Activated CD8-positive, alpha-beta memory T cell treated with anti-CD3 and anti-CD28 coated beads, Interleukin-2, amount 50 U/mL, for 48 hours (primary cell): ENCODE data around the gene MVB12B.
"Not testable (repeated sequence)": the region's sequence is repeated elsewhere in the genome, so short reads cannot be mapped to it uniquely, and the experiment has no call there.

Source experiments
- DNase-seq: peaks from one replicate; pipeline ENCODE4 v3.0.0-alpha.2; 2020

MVB12B gene

DNA sequence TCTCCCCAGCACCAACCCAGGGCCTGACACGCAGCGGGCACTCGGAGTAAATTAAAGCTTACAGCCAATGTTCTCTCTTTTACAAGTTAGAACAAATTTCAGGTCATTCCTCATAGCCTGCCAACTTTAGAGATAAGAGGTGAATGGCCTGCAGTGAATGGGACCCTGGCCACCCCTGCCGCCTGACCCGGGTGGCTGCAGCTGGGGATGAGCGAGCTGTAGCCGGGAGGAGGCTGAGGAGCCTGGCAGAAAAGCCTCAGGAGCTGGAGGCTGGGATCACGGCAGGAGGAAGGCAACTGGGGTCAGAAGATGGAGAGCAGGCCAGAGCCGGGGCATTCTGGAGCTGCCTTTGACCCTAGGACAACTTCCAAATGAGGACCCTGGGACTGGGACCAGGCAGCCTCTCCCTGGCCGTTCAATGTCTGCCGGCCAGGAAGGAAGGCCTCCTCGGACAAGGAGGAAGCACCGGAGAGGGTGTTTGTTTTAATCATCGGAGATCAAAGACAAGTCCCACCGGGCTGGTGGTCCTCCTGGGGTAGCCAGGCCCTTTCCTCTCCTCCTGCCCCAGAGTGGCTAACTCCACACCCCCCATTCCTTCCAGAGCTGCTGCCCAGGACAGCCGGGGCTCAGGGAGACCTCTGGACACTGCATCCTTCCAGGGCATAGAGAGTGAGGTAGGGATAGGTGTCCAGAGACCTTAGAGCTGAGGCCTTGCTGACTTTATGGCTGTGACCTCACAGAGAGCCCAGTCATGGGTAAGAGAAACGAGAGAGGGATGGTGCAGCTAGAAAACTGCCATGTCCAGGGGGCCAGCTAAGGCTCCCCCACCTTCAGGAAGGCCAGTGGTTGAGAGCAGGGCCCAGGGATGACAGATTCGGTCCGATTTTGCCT, 199.8 kb downstream of the MVB12B start:
- no peak for DNase-seq

DNA sequence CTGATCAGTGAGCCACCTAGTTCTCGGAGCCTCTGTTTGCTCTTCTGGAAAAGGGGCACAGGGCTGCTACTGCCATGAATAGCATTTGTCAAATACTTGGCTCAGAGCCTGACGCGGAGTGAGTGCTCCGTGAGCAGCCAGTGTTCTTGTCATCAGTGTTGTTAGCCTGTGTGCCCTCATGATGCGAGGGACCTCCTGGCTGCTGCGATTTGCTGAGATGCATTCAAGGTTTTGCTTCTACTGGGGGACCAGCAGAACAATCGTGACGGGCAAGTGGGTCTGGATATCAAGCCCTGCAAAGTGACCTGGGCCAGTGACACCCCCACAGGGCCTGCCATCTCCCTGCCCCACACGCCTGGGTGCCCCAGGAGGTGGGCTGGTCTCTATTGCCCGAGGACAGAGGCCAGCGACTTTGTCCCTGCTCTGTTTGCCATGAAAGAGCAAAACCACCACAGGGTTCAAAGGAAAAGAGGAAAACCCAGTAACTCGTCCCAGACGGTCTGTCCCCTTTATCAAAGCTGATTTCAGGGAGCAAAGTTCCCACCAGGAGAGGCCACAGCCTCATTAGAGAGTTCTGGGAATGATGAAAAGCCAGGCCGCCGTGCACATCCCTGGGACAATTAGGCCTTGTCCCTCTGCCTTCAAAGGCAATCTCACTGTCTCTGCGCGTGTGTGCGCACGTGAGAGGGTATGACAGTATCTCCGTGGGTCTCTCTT, 200.6 kb downstream of the MVB12B start:
- DNase-seq, result no peak

- DNase-seq, result no peak
Observed at GRCh38 chr9:126528111-126528510, 201.5 kb downstream of the MVB12B start.

- DNase-seq, result no peak
Observed at GRCh38 chr9:126528915-126529314, 202.3 kb downstream of the MVB12B start.

DNA sequence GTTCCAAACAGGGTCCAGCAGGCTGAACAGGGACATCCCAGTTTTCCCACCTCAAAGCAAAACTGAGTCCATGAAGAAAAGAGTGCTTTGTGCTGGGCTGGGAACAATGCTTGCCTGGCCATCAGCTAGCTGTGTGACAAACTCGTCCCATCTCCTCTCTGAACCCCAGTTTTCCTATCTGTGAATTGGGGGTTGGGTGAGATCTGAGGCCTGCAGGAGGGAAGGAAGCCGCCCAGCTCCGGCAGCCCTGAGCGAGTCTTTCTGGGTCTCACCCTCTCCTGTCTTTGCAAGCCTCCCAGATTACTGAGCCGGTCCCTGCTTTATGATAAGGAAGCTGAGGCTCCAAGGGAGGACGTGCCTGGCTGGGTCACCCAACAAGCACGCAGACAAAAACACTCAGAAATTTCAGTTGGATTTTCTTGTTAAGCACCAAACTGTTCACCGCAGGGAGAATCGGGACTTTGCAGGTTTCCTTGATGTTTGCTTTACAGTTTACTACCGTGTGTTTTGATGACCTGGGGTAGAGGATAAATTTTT, 204.5 kb downstream of the MVB12B start:
- DNase-seq, result no peak

GRCh38 chr9:126531591-126531990, 205.0 kb downstream of the MVB12B start:
- no peak for DNase-seq

GRCh38 chr9:126532019-126532462, 205.4 kb downstream of the MVB12B start:
- DNase-seq, result no peak

GRCh38 chr9:126532489-126532888, 205.9 kb downstream of the MVB12B start:
- DNase-seq, result no peak

DNA sequence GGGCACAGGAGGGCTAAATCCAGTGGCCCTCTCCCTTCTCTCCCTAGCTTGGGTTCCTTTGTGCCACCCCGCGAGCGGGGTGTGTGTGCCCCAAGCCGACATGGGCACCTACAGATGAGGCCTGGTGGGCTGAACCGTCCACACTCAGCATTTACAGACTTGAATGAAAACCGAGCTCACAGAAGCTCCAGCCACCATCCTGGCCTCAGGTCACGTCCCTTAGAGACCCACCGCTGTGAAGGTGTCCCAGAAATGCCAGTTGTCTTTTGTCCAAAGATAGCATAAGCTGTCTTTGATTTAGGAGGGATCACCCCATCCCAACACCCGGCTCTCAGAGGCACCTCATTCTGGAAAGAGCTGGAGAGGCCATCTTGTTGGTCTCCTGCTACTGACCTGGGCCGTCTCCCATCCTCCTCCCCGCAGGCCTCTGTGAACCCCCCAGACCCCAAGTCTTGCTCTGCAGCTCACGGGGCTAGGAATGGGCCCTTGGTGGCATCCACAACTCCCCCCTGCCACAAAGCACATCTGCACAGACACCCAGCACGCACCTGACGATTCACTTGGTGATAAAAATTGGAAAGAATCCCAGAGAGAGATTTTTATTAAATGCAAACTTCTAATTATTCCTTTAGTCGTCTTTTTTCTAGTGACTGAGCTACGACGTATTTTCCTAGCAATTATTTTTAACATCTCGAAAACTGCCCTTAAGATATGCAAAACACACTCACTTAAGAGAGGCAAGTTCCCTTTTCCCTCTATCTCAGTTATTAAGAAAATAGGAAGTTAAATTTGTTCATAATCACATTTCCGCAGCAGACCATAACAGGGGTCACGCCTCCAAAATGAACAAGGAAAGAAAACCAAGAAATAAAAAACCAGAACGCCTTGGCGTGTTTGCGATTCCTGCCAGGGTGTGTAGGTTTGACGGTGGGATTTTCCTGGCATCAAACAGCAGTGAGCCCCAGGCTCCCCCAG, 206.6 kb downstream of the MVB12B start:
- no peak for DNase-seq

GRCh38 chr9:126533926-126534310, 207.3 kb downstream of the MVB12B start:
- DNase-seq, result no peak

GRCh38 chr9:126534431-126535186, 208.0 kb downstream of the MVB12B start:
- DNase-seq, result no peak

DNA sequence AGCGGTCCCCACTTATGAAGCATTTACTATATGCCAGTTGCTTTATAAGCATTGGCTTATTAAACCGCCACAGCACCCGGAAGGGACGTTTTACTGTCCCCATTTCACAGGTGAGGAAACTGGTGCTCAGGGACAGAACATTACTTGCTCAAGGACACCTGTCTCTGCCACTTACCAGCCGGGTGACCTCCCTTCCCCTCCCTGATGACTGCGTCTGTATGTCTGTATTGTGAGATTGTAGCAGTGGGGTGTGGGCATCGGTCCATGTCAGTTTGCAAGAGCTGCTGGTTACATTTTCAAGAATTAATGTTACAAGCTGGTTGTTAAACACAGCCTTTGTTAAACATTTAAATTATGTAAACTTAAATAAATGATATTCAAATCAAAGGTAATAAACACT, 209.5 kb downstream of the MVB12B start:
- DNase-seq, result no peak

DNA sequence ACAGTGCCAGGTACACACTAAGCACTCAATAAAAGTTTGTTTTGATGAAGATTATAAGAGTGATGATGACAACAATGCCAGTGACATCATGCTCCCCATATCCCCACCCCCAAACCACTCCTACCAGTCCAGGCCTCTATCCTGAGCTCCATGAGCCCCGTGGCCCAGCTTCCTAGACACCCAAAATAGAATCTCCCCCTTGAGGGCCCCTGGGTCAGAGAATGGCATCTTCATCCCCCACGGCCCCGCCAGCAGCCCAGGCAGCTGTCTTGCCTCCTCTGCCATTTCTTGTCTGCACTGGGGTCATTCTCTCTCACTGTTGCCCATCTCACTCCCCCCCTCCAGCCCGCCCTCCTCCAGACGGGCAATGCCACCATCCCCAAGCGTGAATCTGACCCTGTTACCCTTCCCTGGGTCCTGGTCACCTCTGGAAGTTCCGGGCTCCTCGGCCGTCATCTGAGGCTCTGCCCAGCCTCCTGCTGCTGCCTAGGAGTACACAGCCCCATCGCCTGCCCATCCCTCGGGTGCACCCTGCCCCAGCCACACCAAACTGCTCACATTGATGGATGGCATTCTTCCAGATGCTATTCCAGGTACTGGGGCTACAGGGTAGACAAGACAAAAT, 210.3 kb downstream of the MVB12B start:
- DNase-seq, result no peak

GRCh38 chr9:126538550-126538949, 211.9 kb downstream of the MVB12B start:
- no peak for DNase-seq

DNA sequence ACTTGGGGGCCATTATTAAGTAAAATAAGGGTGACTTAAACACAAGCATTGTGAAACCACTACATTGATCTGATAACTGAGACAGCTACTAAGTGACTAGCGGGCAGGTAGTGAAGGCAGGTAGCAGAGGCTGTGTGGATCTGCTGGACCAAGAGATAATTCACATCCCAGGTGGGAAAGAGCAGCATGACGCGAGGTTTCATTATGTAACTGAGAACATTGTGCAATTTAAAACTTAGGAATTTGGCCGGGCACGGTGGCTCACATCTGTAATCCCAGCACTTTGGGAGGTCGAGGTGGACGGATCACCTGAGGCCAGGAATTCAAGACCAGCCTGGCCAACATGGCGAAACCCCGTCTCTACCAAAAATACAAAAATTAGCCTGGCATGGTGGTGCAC, 213.8 kb downstream of the MVB12B start:
- DNase-seq, result not testable (repeated sequence)

DNA sequence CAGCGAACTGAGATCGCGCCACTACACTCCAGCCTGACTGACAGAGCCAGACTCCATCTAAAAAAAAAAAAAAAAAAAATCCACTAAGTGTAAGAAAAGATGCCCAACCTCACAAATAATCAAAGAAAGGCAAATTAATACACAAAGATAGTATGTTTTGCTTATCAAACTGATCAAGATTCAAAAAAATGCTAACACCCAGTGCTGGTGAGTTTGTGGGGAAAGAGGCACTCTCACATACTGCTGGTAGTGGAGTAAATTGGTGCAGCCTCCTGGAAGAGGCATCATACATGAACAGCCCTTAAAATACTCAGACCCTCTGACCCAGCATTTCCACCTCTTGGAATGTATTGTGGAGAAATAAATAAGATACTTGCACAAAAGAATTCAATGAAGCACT, 216.9 kb downstream of the MVB12B start:
- DNase-seq, result no peak

GRCh38 chr9:126545106-126545505, 218.5 kb downstream of the MVB12B start:
- no peak for DNase-seq

DNA sequence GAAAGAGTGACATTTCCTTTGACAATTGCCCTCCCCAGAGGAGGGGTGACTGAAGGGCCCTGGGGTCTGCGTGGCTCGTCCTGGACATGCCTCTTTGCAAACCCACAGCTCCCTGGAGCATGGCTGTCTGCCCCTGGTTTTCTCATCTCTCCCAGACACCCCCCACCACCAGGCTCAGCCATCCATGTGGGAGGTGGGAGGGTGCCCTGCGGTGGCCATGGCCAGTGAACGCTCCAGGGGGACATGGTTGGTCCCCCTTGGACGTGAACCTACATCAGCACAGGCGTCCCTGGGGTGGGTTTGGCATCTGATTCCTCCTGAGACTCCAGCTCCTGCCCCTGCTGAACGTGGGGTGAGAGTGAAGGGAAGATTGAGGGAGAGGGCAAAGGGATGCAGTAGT, 219.4 kb downstream of the MVB12B start:
- no peak for DNase-seq

GRCh38 chr9:126548312-126548711, 221.7 kb downstream of the MVB12B start:
- no peak for DNase-seq

DNA sequence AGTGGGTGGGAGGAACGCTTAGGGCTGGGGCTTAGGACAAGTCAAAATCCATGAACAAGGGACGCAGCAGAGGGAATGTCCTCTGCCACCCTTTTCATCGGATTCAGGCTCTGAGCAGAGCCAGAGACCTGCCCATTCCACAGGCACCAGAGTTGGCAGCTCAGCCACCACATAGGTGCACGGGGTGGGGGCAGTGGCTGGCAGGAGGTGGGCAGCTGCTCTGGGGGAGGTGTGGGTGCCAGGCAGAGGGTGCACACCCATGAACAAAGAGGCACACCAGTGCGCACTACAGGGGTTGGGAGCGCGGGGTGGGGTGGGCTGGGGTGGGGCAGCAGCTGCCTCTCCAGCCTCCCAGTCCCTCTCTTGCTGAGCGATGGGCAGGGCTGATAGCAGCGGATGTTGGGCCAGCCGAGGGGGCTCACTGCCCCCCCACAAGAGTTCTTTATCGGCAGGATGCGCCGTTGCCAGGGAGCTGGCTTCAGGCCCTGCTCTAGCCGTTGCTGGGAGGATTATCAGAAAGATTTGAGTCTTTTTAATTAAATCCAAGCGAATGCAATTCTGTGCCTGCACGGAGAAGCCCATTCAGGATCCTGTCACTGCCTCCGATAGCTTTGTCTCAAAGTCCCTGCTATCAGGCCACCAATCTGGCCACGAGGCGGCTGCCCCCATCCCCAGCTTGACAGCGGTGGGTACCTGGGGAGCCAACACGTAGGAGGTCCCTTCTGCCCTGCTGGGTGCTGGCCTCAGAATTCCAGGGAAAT, 222.8 kb downstream of the MVB12B start:
- DNase-seq, result no peak

DNA sequence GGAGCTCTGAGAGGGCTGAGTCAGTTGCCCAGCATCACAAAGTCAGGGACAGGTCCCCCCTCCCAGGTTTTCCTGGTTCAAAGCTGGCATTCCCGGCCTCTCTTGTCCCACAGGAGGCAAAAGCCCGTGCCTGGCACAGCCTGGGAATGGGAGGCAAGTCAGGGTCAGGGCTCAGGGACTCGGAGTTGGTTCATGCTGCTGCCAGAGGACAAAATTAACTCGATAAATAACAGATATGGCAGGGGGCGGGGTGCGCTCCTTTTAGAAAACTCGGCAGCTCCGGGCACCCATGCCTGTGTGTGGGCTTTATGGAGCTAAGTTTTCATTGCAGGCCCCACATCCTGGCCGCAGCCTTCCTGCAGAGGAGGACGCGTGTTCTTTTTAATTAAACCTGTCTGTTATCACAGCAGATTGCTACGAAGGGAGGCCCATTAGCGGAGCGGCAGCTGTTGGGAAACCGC, 224.3 kb downstream of the MVB12B start:
- no peak for DNase-seq
